ENCODE data around the gene CHRNA4.
"Not testable (repeated sequence)": the region's sequence is repeated elsewhere in the genome, so short reads cannot be mapped to it uniquely, and the experiment has no call there.

The CHRNA4 gene

DNA sequence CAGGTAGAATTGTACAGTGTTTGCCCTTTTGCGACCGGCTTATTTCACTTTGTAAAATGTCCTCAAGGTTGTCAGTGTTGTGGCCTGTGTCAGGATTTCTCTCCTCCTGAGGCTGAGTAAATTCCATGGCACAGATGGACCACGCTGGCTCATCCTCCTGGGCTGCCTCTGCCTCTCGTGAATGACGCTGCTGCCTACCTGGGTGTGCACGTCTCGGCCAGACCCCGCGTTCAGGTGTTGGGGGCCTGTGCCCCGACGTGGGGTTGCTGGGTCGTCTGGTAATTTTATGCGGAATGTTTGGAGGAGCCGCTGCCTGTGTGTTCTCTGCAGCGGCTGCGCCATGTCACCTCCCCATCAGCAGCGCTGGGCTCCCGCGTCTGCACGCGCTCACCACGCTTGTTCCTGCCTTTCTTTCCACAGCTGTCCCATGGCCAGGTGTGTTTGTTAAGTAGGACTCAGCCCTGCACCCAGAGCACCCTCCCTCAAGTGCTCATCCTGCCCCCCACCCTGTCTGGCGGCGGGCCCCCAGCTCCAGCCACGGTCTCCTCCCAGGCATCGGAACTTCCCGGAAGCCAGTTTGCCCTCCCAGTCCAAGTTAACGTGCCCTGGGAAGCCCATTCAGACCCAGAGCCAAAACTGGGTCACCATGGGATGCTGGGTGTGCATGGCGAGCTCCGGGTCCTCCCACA lies 36.1 kb upstream of the CHRNA4 start:
- peak; percentile 10 for DNase-seq

DNA sequence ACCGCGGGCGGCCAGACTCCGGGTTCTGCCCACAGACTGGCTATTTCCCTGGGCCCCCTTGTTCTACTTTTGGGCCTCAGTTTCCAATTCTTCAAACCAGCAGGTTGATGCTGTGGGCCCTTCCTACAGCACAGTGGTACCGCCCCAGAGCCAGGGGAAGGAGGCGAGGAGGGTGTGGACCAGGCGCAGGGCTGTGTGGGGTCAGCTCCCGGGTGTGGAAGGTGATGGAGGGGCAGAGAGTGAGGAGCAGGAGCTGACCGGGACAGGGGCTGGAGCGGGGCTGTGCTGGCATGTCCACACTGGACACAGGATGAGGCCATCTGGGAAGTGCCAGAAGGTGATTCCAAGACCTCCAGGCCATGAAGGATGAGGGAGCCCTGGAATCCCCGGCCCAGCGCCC lies 35.2 kb upstream of the CHRNA4 start:
- DNase-seq, result peak; percentile 21

- DNase-seq, result peak; percentile 31
Observed at GRCh38 chr20:63395723-63396122, 34.6 kb upstream of the CHRNA4 start.

GRCh38 chr20:63394920-63395455 lies 33.8 kb upstream of the CHRNA4 start:
- peak; percentile 17 for DNase-seq

GRCh38 chr20:63394069-63394919 lies 33.1 kb upstream of the CHRNA4 start:
- peak; percentile 39 for DNase-seq

GRCh38 chr20:63393566-63393965 lies 32.4 kb upstream of the CHRNA4 start:
- peak; percentile 30 for DNase-seq

- DNase-seq, result no peak
Observed at GRCh38 chr20:63392465-63393365, 31.6 kb upstream of the CHRNA4 start.

GRCh38 chr20:63387917-63388316 lies 26.8 kb upstream of the CHRNA4 start:
- DNase-seq, result no peak

GRCh38 chr20:63387393-63387792 lies 26.2 kb upstream of the CHRNA4 start:
- no peak for DNase-seq

- DNase-seq, result no peak
Observed at GRCh38 chr20:63386491-63386890, 25.3 kb upstream of the CHRNA4 start.

DNA sequence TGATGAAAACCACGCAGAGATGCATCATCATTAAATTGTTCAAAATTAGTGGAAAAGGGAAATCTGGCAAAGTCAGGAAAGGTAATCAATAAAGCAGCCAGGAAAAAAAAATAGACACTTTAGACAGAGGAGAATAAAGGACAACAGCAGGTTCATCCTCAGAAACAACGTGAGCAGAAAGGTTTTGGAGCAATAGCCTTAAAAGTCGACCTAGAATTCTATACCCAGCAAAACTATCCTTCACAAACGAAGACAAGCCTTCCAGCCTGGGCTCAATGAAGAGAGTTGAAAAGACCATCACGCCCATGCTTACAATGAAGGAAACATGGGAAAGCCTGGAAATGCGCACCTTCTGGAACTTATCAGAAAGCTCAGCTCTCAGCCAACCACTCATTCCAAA lies 24.7 kb upstream of the CHRNA4 start:
- no peak for DNase-seq

DNA sequence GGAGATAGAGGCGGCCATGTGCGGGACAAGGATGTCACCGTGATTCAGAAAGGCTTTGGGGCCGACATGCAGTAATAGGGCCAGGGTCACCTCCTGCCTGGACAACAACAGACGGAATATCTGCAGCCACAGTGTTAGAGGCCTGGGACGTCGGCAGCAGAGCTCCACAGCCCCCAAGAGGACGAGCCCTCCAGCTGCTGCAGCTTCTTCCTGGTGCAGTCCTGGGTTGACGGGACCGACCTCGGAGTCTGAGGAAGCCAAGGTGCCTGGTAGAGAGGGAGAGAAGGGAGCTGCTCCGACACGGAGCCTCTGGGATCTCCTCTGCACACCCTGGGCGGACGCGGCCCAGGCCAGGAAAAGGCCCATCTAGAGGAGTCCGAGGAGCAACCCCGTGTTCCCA lies 23.2 kb upstream of the CHRNA4 start:
- no peak for DNase-seq

GRCh38 chr20:63383556-63383955 lies 22.4 kb upstream of the CHRNA4 start:
- peak; percentile 13 for DNase-seq

- DNase-seq, result no peak
Observed at GRCh38 chr20:63382551-63383300, 21.6 kb upstream of the CHRNA4 start.

- peak; percentile 47 for DNase-seq
Observed at GRCh38 chr20:63381781-63382431, 20.8 kb upstream of the CHRNA4 start.

GRCh38 chr20:63380346-63380870 lies 19.3 kb upstream of the CHRNA4 start:
- no peak for DNase-seq

DNA sequence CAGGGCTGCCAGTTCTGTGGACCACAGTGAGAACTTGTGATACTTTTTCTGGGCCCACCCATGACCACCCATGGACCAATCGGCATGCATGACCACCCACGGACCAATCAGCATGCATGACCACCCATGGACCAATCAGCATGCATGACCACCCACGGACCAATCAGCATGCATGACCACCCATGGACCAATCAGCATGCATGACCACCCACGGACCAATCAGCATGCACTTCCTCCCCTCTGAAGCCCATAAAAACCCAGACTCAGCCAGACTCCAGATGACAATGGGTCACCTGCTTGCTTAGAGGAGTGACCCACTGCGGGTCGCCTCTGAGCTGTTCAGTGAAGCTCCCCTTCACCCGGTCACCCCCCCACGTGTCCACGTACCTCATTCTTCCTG lies 18.7 kb upstream of the CHRNA4 start:
- DNase-seq, result not testable (repeated sequence)

GRCh38 chr20:63379296-63379695 lies 18.1 kb upstream of the CHRNA4 start:
- DNase-seq, result no peak

DNA sequence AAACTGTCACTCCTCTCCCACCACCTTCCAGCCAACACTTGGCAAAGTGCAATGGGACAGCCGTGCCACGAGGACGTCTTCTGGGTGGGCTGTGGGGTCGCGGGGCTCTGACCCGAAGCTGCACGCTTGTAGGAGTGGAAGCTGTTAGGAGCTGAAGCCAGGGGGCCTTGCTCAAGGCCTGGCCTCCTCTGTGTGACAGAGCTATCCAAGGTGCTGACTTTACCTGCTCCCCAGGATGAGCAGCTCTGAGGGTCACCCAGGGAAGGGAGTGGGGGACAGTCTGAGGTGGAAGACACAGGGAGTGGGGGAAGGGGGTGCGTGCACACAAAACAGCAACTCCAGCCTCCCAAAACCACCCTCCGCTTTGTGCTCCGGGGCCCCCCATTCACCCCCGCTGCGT lies 17.5 kb upstream of the CHRNA4 start:
- DNase-seq, result no peak

DNA sequence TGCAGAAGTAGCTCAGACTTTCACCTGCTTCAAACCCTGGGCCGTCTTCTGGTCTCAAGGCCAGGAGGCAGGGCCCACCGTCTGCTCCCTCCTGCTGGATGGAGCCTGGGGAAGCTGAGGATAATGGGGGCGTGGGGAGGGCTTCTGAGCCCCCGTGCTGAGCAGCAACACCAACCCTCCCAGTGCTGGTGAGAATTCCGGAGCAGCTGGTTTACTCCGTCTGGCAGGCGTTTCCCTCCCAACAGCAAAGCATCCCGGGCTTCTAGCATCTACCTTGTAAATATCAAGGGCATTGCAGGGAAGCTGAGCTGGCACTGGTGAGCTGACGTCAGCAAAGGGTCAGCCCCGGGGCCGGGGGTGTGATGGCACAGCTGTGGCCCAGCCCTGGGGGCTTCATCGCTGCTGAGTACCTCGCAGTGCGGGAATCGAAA lies 16.8 kb upstream of the CHRNA4 start:
- no peak for DNase-seq

- no peak for DNase-seq
Observed at GRCh38 chr20:63377256-63377941, 16.2 kb upstream of the CHRNA4 start.

All from left hindlimb (tissue), 1 donor.